Measurements from ENCODE around the gene MYO15B.

GRCh38 chr17:75557852-75558665 is 29.5 kb upstream of the MYO15B start:
- TF ChIP-seq EZH2 (IDR thresholded peaks at IDR 0.05; ENCODE audit: low read length, missing control alignments) = no peak
- TF ChIP-seq CTCF (conservative IDR thresholded peaks at IDR 0.05 in 1 of 2, IDR thresholded peaks at IDR 0.05 in 1 of 2; ENCODE audit: low read depth in 1 of 2, low read length in 2 of 2) = no peak
